ENCODE results near the gene JDP2.

The JDP2 gene

DNA sequence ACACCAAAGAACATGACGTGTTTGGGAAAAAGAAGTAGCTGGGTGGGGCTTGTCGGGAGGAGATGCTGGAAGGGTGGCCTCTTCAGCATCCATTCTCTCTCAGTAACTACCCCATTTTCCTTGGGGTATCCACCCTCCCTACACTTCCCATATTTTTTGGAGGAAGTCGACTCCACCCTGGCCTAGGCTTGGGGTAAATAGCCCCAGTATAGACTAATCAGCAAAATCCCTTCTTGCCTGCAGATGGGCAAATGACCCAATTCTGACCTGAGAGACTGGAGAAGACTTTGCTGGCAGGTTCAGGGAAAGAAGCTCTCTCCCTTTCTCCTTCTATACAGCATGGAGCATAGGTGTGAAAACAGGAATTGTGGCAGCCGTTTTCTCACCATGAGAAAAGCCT is 28.5 kb upstream of the JDP2 start:
- Histone ChIP-seq H3K79me2 (ENCODE audit: insufficient read depth, low read length) (no peaks in the 10 kb centered on the region), H2AFZ (ENCODE audit: low read depth, low read length, severe bottlenecking) (no peak overlapping the region), H3K36me3 (ENCODE audit: low read length) (no peaks in the 10 kb centered on the region), H3K4me3 (ENCODE audit: insufficient read depth, low read length, poor library complexity, severe bottlenecking) (no peak overlapping the region), H3K4me2 (ENCODE audit: low read depth, low read length, poor library complexity, severe bottlenecking) (no peak overlapping the region), H3K9me2 (replicated peaks; ENCODE audit: insufficient read depth, low read length) (no peaks in the 10 kb centered on the region), H3K9ac (ENCODE audit: low read length) (no peak overlapping the region), H3K27ac (ENCODE audit: low read depth, low read length) (no peak overlapping the region), H3K27me3 (ENCODE audit: low read length) (no peaks in the 10 kb centered on the region), H3K9me3 (ENCODE audit: insufficient read depth, low read length) (no peaks in the 10 kb centered on the region), H3F3A (ENCODE audit: insufficient read depth) (no peaks in the 10 kb centered on the region), H4K20me1 (ENCODE audit: low read depth, low read length) (no peaks in the 10 kb centered on the region)
- no peak for TF ChIP-seq EZH2phosphoT487 (conservative IDR thresholded peaks at IDR 0.05; ENCODE audit: low read length)

- H3K27ac ChIP-seq (ENCODE audit: low read depth, low read length) = no peak overlapping the region
Observed at GRCh38 chr14:75399843-75400775, 27.7 kb upstream of the JDP2 start.

GRCh38 chr14:75401361-75401760 is 26.5 kb upstream of the JDP2 start:
- Histone ChIP-seq H3K27me3 (ENCODE audit: low read length) (no peaks in the 10 kb centered on the region), H3K79me2 (ENCODE audit: insufficient read depth, low read length) (no peaks in the 10 kb centered on the region), H3K9me3 (ENCODE audit: insufficient read depth, low read length) (no peaks in the 10 kb centered on the region), H3K4me3 (ENCODE audit: insufficient read depth, low read length, poor library complexity, severe bottlenecking) (no peak overlapping the region), H2AFZ (ENCODE audit: low read depth, low read length, severe bottlenecking) (no peak overlapping the region), H3K4me2 (ENCODE audit: low read depth, low read length, poor library complexity, severe bottlenecking) (no peak overlapping the region), H3K27ac (ENCODE audit: low read depth, low read length) (no peak overlapping the region), H4K20me1 (ENCODE audit: low read depth, low read length) (no peaks in the 10 kb centered on the region), H3K9ac (ENCODE audit: low read length) (no peak overlapping the region), H3K36me3 (ENCODE audit: low read length) (no peaks in the 10 kb centered on the region), H3K9me2 (replicated peaks; ENCODE audit: insufficient read depth, low read length) (no peaks in the 10 kb centered on the region), H3F3A (ENCODE audit: insufficient read depth) (no peaks in the 10 kb centered on the region)
- no peak for TF ChIP-seq CTCF (IDR thresholded peaks at IDR 0.05; ENCODE audit: insufficient read depth, low read length, poor library complexity, severe bottlenecking)
- no peak for TF ChIP-seq EZH2phosphoT487 (conservative IDR thresholded peaks at IDR 0.05; ENCODE audit: low read length)

More at GRCh38 chr14:75399843-75400775, 27.7 kb upstream of the JDP2 start:
- H2AFZ ChIP-seq (ENCODE audit: low read depth, low read length, severe bottlenecking) = no peak overlapping the region
- no peaks in the 10 kb centered on the region for H3K9me3 ChIP-seq (ENCODE audit: insufficient read depth, low read length)
- H4K20me1 ChIP-seq (ENCODE audit: low read depth, low read length) = no peaks in the 10 kb centered on the region
- no peaks in the 10 kb centered on the region for H3K79me2 ChIP-seq (ENCODE audit: insufficient read depth, low read length)
- no peaks in the 10 kb centered on the region for H3K36me3 ChIP-seq (ENCODE audit: low read length)
- no peaks in the 10 kb centered on the region for H3F3A ChIP-seq (ENCODE audit: insufficient read depth)
- no peak overlapping the region for H3K4me3 ChIP-seq (ENCODE audit: insufficient read depth, low read length, poor library complexity, severe bottlenecking)
- H3K9ac ChIP-seq (ENCODE audit: low read length) = no peak overlapping the region
- H3K4me2 ChIP-seq (ENCODE audit: low read depth, low read length, poor library complexity, severe bottlenecking) = no peak overlapping the region
- H3K27me3 ChIP-seq (ENCODE audit: low read length) = no peaks in the 10 kb centered on the region
- no peaks in the 10 kb centered on the region for H3K9me2 ChIP-seq (replicated peaks; ENCODE audit: insufficient read depth, low read length)
- TF ChIP-seq EZH2phosphoT487 (conservative IDR thresholded peaks at IDR 0.05; ENCODE audit: low read length) = no peak

DNA sequence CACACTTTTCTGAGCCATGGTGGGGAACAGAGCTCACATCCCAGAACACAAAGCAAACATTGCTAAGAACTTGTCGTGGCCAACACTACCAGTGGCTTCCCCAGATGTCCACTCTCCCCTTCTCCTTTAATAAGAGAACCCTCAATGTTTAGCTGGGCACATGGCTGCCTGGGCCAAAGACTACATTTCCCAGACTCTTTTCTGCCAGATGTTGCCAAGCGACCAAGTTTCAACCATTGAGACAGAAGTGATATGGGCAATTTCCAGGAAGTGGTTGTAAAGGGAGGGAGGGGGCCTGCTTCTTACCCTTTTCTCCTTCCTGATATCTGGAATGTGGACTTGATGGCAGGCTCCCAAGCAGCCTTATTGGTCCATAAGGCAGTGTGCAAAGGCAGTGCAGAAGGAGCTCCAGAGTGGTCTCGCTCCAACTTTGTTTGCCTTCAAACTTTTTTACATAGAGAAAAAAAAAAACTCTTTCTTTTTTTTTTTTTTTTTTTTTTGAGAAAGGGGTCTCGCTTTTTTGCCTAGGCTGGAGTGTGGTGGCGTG is 24.9 kb upstream of the JDP2 start:
- Histone ChIP-seq H3K9ac (ENCODE audit: low read length) (no peak overlapping the region), H3K4me2 (ENCODE audit: low read depth, low read length, poor library complexity, severe bottlenecking) (no peak overlapping the region), H3K79me2 (ENCODE audit: insufficient read depth, low read length) (no peaks in the 10 kb centered on the region), H3K9me2 (replicated peaks; ENCODE audit: insufficient read depth, low read length) (no peaks in the 10 kb centered on the region), H3F3A (ENCODE audit: insufficient read depth) (no peaks in the 10 kb centered on the region), H2AFZ (ENCODE audit: low read depth, low read length, severe bottlenecking) (no peak overlapping the region), H3K4me3 (ENCODE audit: insufficient read depth, low read length, poor library complexity, severe bottlenecking) (no peak overlapping the region), H3K27ac (ENCODE audit: low read depth, low read length) (no peak overlapping the region), H3K9me3 (ENCODE audit: insufficient read depth, low read length) (no peaks in the 10 kb centered on the region), H3K36me3 (ENCODE audit: low read length) (no peaks in the 10 kb centered on the region), H4K20me1 (ENCODE audit: low read depth, low read length) (no peaks in the 10 kb centered on the region), H3K27me3 (ENCODE audit: low read length) (no peaks in the 10 kb centered on the region)
- no peak for TF ChIP-seq CTCF (IDR thresholded peaks at IDR 0.05; ENCODE audit: insufficient read depth, low read length, poor library complexity, severe bottlenecking)
- no peak for TF ChIP-seq EZH2phosphoT487 (conservative IDR thresholded peaks at IDR 0.05; ENCODE audit: low read length)

Measured in SU-DHL-6 (cell line).